HG02884 (cell line): Measurements from ENCODE around the gene ACTMAP.

ENCODE experiments used
- ATAC-seq: cut with Tn5 transposase; IDR thresholded peaks from one replicate; pipeline ENCODE4 v1.9.1; 2021; ENCODE audit warnings: mild to moderate bottlenecking, moderate library complexity; ENCODE audit not compliant: unreplicated experiment

The ACTMAP gene

GRCh38 chr19:40701758-40702157, 48.5 kb downstream of the ACTMAP start:
- ATAC-seq, result no peak

DNA sequence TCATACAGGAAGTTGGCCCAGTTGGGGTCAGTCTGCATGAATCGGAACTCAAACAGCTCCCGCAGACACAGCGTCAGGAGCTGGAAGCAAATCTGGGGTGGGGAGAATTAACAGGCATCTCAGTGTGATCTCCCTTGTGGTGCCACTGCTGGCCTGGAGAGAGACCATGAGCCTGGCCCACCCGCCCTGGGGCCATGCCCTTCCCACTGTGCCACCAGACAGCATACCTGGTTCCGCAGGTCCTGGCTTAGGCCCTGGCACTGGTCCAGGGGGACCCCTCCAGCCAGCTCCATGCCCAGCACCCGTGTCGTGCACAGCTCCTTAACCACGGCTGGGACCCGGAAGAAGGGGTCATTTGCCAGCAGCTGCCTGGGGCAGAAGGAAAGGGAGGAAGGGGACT, 50.2 kb downstream of the ACTMAP start:
- no peak for ATAC-seq

DNA sequence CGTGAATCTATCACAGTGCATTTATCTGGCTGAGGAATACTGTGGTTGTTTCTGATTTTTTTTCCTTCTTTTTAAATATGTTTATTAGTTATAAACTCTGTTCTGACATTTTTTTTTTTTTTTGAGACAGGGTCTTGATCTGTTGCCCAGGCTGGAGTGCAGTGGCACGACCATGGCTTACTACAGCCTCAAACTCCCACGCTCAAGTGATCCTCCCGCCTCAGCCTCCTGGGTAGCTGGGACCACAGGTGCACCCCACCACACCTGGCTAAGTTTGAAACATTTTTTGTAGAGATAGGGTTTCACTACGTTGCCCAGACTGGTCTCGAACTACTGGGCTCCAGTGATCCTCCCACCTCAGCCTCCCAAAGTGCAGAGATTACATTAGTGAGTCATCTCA, 53.3 kb downstream of the ACTMAP start:
- no peak for ATAC-seq

DNA sequence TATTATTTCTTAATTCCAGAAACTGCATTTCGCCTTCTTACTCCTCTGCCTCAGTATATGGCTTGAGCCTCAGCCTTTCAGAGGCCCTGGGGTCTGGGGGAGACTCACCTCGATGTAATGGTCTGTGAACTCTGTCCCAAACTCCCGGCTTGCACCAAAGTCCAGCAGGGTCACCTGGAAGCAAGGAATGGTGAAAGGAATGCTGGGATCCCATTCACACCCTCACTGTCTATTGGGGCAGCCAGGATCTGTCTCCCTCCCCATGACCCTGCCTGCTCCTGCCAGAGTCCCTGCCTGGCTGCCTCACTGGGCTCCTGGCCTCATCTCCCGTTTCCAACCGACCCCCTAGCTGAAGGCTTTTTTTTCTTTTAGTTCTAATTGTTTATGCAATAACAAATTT, 54.4 kb downstream of the ACTMAP start:
- no peak for ATAC-seq

DNA sequence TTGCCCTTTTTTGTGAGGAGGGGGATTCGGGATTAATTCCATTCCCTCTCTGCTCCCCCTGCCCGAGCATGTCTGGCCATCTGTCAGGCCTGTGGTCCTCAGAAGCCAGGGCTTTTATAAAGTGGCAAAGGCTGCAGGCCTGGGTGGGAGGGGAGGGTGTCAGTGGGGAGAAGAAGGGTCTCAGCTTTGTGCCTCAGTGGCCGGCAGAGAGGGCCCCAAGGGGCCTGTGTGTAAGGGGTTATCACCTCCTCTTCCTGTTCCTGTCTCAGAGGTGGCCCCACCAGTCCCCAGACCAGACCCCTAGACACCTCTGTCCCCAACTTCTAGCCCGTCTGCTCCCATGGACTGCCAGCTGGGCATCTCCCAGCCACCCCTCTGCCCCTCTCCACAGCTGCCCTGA, 56.4 kb downstream of the ACTMAP start:
- ATAC-seq, result no peak

- no peak for ATAC-seq
Observed at GRCh38 chr19:40693150-40693788, 57.0 kb downstream of the ACTMAP start.

GRCh38 chr19:40692212-40692551, 58.1 kb downstream of the ACTMAP start:
- ATAC-seq, result no peak

DNA sequence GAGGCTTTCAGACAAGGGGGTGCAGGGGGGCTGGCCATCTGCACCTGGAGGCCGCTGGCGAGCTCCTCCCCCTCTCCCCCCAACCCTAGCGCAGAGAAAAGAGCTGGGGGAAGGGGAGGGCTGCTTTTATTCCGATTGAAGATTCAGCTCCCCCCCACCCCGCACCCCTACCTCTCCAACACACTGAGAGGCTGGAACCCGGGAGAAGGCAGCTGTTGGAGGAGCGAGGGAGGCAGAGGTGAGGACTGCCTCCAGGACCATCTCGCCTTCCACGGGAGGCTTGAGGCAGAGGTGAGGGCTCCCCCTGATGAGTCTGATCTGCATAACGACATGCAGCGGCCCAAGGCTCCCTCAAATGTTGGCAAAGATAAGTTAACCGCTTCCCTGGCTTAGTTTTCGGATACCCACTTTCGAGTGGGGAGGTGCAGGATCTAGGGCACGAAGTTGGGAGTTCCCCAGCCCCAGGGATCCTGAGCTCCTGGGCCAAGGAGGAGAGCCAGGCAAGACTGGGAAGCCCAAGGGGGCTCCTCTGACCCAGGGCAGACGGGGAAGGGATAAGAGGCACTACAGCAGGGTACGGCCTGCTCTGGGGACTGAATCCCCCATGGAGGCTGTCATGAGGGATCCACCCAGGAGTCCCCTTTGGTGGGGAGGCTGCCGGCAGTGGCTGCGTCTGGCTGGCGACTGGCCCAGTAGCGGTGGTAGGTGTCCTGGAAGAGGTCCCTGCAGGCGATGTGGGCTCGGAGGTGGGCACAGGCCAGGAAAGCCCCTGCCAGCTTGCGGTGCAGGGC, 58.7 kb downstream of the ACTMAP start:
- no peak for ATAC-seq
